ENCODE measurements around the gene TMC5.

Gene TMC5

GRCh38 chr16:19468300-19468699 is 50.6 kb downstream of the TMC5 start:
- DNase-seq: no peak

DNA sequence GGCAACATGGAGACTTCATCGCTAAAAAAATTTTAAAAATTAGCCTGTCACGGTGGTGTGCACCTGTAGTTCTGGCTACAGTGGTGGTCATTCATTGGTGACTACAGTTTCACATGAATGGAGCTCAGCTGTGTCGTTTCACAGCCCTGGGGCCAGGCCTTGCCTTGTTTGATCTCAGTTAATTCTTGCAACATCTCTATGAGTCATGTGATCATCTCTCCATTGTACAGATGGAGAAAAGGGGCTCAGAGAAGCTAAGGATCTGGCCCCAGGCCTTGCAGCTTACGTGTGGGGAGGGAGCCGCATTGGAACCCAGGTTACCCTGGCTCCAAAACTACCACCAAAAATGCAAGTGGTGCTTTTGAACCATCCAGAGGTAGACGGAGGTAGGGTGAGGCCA is 54.8 kb downstream of the TMC5 start:
- no peak for DNase-seq

DNA sequence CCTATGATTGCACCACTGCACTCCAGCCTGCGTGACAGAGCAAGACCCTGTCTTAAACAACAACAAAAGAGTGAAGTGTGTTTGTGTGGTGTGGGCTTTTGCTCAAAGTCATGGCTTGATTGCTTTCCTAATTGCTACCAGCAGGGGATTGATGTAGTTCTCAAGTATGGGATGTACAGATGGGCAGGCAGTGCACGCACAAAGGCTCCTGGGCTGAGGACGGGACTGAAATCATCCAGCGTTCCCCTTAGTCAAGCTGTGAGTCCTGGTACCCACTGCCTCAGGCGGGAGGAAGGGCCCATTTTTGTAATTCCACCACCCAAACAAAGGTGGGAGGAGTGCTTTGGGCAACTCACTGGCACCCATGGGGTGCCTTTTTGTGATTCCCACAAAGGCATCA is 56.9 kb downstream of the TMC5 start:
- DNase-seq: no peak

GRCh38 chr16:19478505-19478904 is 60.8 kb downstream of the TMC5 start:
- DNase-seq: no peak

GRCh38 chr16:19479302-19479721 is 61.6 kb downstream of the TMC5 start:
- DNase-seq: no peak

DNA sequence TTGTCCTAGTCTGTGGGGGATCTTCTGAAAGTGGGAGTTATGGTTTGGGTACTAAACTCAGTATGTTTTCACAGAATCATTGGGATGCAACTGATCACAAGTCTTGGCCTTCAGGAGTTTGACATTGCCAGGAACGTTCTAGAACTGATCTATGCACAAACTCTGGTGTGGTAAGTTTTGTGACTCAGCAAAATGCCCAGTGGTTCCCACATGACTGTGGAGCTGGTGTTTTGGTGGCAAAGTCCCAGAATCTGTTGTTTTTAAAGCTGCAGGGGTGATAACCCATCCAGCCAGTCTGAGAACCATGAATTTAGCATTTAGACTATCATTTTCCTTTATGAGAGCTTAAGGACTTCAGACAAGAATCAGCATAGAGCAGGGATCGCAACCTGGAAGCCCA is 63.6 kb downstream of the TMC5 start:
- DNase-seq: no peak

DNA sequence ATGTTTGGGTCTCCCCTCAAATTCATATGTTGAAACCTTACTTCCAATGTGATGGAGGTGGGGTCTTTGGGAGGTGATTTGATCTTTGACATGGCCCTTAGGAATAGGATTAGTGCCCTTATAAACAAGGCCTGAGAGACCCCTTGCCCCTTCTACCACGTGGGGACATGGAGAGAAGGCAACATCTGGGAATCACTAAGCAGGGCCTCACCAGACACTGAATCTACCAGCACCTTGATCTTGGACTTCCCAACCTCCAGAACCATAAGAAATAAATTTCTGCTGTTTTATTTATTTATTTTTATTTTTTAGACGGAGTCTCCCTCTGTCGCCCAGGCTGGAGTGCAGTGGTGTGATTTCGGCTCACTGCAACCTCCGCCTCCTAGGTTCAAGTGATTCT is 64.1 kb downstream of the TMC5 start:
- no peak for DNase-seq

DNA sequence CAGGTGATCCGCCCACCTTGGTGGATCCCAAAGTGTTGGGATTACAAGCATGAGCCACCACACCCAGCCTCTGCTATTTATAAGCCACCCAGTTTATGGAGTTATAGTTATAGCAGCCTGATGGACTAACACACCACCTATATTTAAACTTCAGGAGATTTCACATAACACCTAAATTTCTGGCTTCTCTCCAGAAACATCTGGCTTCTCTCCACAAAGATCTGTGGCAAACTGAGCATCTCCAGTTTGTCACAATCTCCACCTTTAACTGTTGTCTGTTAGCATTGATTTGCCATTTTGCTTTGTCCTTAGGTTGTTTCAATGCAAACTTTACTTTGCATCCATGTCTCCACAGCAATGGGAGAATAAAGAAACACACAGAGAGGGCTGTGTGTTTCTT is 64.6 kb downstream of the TMC5 start:
- no peak for DNase-seq

DNA sequence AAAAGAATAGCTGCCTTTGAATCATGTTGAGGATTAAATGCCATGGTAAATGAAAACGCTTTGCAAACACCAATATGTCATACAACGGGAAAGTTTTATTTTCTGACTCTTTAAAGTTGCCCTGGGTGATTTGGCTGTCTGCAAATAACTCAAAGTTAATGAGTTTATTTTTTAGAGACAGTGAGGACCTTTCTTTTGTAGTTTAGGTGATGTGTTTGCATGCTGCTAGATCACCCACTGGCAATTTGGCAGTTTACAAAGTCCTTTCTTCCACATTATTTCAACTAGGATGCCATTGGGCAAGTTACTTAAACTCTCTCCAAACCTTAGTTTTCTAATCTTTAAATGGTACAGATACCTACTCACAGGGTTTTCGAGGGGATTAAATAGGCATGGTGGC is 66.4 kb downstream of the TMC5 start:
- DNase-seq: no peak

GRCh38 chr16:19485611-19486010 is 67.9 kb downstream of the TMC5 start:
- DNase-seq: no peak

DNA sequence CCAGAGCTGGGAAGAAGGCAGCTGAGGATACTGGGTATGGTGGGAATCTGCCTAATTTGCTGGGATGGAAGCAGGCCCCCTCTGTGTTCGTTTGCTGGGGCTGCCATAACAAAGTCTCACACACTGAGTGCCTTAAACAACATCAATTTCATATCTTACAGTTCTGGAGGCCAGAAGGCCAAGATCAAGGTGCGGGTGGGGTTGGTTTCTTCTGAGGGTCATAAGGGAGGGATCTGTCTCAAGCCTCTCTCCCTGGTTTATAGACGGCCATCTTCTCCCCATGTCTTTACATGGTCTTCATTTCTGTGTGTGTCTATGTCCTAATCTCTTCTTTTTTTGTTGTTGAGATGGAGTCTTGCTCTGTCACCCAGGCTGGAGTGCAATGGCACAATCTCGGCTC is 68.4 kb downstream of the TMC5 start:
- DNase-seq: no peak

DNA sequence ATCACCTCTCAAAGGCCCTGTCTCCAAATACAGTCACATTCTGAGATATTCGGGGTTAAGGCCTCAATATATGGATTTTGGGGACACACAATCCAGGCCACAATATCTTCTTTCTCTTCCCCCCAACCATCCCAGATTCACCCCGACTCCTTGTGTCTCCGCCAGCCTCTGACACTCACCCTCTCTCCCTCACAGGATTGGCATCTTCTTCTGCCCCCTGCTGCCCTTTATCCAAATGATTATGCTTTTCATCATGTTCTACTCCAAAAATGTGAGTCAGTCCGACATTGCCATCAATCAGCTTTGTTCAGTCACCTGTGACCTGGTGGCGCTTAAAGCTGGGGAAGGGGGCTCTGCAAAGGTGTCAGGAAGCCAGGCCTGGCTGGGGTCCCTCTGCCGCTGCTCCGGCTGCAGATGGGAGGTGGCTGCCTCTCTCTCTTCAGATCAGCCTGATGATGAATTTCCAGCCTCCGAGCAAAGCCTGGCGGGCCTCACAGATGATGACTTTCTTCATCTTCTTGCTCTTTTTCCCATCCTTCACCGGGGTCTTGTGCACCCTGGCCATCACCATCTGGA is 69.2 kb downstream of the TMC5 start:
- no peak for DNase-seq

DNA sequence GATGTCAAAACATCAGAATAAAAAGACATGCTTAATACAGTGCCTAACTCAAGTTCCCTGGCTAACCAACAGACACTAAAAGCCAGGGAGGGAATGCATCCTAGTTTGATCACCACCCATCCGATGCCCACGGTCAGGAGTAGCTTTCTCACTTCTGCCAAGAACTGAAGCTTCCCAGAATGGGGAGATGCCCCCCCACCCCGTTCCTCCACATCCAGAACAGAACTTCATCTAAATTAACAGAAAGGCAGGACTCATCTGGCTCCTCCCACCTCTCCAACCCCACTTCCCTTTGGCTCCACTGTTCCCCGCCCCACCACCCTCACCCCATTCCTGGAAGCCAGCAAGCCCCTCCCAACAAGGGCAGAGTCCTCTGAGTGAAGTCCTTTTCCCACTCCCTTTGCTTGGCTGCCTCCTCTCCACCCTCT is 70.5 kb downstream of the TMC5 start:
- DNase-seq: no peak

- DNase-seq: no peak
Measured at GRCh38 chr16:19490619-19491018, 72.9 kb downstream of the TMC5 start.

GRCh38 chr16:19497176-19497575 is 79.5 kb downstream of the TMC5 start:
- no peak for DNase-seq

GRCh38 chr16:19499006-19499405 is 81.3 kb downstream of the TMC5 start:
- DNase-seq: no peak

DNA sequence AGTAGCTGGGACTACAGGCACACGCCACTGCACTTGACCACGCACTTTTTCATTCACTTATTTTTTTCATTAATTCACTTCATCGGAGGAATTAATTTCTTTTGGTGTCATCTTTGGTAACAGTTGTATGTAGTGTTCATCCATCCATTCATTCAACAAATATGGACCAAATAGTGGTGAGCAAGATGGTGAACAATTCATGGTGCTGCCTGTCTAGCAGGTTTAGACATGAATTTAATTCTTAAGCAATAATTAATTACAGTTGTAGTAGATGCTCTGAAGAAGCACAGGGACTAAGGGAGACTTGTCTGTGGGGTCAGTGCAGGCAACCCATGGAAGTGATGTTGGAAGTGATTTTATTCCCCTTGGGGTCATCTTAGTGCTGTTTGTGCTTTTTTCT is 81.8 kb downstream of the TMC5 start:
- no peak for DNase-seq

DNA sequence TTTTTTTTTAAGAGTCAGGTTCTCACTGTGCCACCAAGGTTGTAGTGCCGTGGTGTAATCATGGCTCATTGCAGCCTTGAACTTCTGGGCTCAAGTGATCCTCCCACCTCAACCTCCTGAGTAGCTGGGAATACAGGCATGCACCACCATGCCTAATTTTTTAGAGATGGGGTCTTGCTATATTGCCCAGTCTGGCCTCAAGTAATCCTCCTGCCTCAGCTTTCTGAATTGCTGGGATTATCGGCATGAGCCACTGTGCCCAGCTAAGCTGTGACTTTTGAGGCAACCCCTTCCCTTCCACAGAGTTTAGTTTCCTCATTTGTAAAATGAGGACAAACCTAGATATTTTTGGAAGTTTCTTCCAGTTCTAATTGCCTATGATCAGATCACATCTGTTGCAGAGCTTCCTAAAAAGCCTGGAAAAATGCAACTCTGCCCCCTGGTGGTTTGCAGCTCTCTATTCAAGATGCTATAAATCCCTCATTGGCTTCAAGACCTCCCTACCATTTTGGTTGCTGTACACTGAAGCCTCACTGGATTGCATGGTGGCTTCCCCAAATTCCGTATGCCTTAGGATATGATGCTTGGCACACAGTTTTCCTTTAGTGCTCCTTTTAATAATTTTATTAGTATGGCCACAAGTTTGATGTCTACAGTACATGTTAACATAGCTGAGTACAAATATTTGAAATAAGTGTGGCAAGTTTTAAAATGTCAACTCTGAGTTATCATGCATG is 84.9 kb downstream of the TMC5 start:
- peak; percentile 48 to 70 for DNase-seq

GRCh38 chr16:19503461-19504075 is 85.9 kb downstream of the TMC5 start:
- DNase-seq: no peak

GRCh38 chr16:19505600-19506303 is 88.1 kb downstream of the TMC5 start:
- DNase-seq: no peak

GRCh38 chr16:19506965-19507364 is 89.3 kb downstream of the TMC5 start:
- no peak for DNase-seq

GRCh38 chr16:19507867-19508266 is 90.2 kb downstream of the TMC5 start:
- DNase-seq: no peak

- DNase-seq: no peak
Measured at GRCh38 chr16:19512297-19512696, 94.6 kb downstream of the TMC5 start.
